Large intestine (tissue), 3 donors: Measurements from ENCODE around the gene BCL7A. TPM values are rescaled to one million over a fixed set of nuclear protein-coding genes. Genes with fewer than 3 reads are reported as not detected.

ENCODE experiments used
- DNase-seq, 2 donors: peaks; one replicate each; pipeline versions ENCODE4 v3.0.0 to v3.0.0-alpha.2; 2013
- H3K27ac ChIP-seq: one replicate; pipeline ENCODE4 v1.5.1; 2013; ENCODE audit warnings: low read length
- H3K27me3 ChIP-seq: 2 replicates; pipeline ENCODE4 v1.6.1; 2013; ENCODE audit warnings: low read length; ENCODE audit not compliant: control insufficient read depth, insufficient read depth
- H3K36me3 ChIP-seq: 2 replicates; pipeline ENCODE4 v1.6.1; 2013; ENCODE audit warnings: low read length; ENCODE audit not compliant: control insufficient read depth, insufficient read depth
- H3K4me1 ChIP-seq: one replicate; pipeline ENCODE4 v1.6.1; 2013; ENCODE audit warnings: low read length; ENCODE audit not compliant: control insufficient read depth, insufficient read depth
- H3K4me3 ChIP-seq: one replicate; pipeline ENCODE4 v1.5.1; 2013; ENCODE audit warnings: low read length
- H3K9me3 ChIP-seq: one replicate; pipeline ENCODE4 v1.6.1; 2013; ENCODE audit warnings: mild to moderate bottlenecking, low read depth, low read length, moderate library complexity; ENCODE audit not compliant: control insufficient read depth
- WGBS: methylation state at CpG from one replicate; pipeline ENCODE4 v1.1.5; 2013; ENCODE audit warnings: low lambda C conversion rate; ENCODE audit not compliant: insufficient coverage; 5-methylcytosine and 5-hydroxymethylcytosine counted together
- polyA plus RNA-seq: library from polyadenylated mRNA; unstranded; fragments of 120-200 nt; gene quantifications from one replicate; pipeline ENCODE4 v1.2.1, GENCODE V29; 2013

The BCL7A gene
- polyA plus RNA-seq, 1 donor, result 11.5 TPM

DNA sequence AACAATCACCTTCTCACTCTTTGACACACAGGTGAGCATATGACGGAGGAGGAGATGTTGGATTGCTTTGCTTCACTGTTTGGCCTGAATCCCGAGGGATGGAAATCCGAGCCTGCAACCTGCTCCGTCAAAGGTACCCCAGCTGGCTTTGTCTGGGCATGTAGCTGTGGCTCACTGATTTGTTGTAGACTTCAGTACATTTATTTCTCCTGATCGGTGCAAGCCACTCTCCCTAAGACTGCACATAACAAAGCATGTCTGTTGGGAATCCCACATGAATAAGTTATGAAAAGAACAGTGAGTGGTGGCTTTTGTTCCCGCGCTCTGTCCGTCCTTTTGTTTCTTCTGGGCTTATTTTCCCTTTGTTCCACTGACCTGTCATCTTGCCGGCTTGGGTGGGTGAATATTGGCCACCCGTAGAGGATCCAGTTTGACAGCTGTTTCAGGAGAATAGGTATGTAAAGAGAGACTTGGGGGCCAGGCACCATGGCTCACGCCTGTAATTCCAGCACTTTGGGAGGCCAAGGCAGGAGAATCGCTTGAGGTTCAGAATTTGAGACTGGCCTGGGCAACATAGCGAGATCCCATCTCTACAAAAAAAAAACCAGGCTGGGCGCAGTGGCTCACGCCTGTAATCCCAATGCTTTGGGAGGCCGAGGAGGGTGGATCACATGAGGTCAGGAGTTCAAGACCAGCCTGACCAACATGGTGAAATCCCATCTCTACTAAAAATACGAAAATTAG, 20.0 kb upstream of the BCL7A start:
- Histone ChIP-seq H3K4me3 (no peak overlapping the region), H3K4me1 (no peaks in the 10 kb centered on the region), H3K27me3 (no peaks in the 10 kb centered on the region), H3K9me3 (no peaks in the 10 kb centered on the region), H3K36me3 (no peaks in the 10 kb centered on the region), H3K27ac (no peak overlapping the region)
- 100% methylated on average over 2 of the region's 17 CpGs for WGBS
- DNase-seq, result no peak

GRCh38 chr12:122003651-122004611, 17.8 kb upstream of the BCL7A start:
- DNase-seq, result no peak
- no peaks in the 10 kb centered on the region for H3K4me1 ChIP-seq
- no peak overlapping the region for H3K4me3 ChIP-seq
- H3K27ac ChIP-seq, result no peak overlapping the region
- H3K36me3 ChIP-seq, result no peaks in the 10 kb centered on the region
- H3K9me3 ChIP-seq, result no peaks in the 10 kb centered on the region
- H3K27me3 ChIP-seq, result no peaks in the 10 kb centered on the region
- no CpG with 5 or more reads among the region's 28 CpGs for WGBS

- Histone ChIP-seq H3K4me1 (no peaks in the 10 kb centered on the region), H3K9me3 (no peaks in the 10 kb centered on the region), H3K27me3 (no peaks in the 10 kb centered on the region), H3K36me3 (no peaks in the 10 kb centered on the region), H3K27ac (no peak overlapping the region), H3K4me3 (no peak overlapping the region)
- no CpG with 5 or more reads among the region's 12 CpGs for WGBS
- no peak for DNase-seq
These were observed 17.0 kb upstream of the BCL7A start for GRCh38 chr12:122004633-122005071.

GRCh38 chr12:122005252-122005776, 16.4 kb upstream of the BCL7A start:
- no peaks in the 10 kb centered on the region for H3K36me3 ChIP-seq
- no CpG with 5 or more reads among the region's 11 CpGs for WGBS
- no peak overlapping the region for H3K4me3 ChIP-seq
- H3K4me1 ChIP-seq, result no peaks in the 10 kb centered on the region
- no peak for DNase-seq
- H3K27me3 ChIP-seq, result no peaks in the 10 kb centered on the region
- H3K9me3 ChIP-seq, result no peaks in the 10 kb centered on the region
- no peak overlapping the region for H3K27ac ChIP-seq

DNA sequence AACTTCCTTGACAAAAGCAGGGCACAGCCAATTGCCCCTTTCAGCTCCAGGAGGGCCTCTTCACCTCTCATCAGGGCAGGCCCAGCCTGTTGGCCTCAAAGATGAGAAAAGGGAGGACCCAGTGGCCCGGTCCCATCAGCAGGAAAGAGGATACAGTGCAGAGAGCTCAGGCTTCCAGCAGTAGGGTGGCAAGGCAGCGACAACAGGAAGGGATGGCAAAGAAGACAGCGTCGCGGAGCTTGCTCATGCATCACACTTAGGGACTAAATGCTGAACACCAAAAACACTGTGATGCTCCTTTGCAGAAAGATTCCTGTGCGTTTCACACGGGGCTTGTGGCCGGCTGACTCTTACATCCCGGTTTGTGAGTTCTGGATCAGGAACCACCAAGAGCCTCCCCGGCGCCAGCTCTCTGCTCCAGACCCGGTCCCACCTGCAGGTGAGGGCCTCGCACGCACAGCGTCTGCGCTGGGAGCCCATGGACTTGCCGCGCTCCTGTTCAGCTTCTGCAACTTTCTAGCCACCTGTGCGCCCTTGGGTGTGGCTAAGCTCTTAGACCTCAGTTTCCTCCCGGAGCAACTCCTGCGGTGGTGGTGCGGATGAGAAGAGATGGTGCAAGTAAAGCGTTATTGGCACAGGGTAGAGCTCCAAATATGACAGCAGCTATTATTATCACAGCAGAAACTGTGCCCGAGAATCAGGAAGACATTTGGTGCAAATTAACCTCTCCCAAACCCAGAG, 15.3 kb upstream of the BCL7A start:
- DNase-seq, result no peak
- Histone ChIP-seq H3K27ac (no peak overlapping the region), H3K9me3 (no peaks in the 10 kb centered on the region), H3K36me3 (no peaks in the 10 kb centered on the region), H3K4me1 (no peaks in the 10 kb centered on the region), H3K27me3 (no peaks in the 10 kb centered on the region), H3K4me3 (no peak overlapping the region)
- no CpG with 5 or more reads among the region's 24 CpGs for WGBS

GRCh38 chr12:122009741-122010140, 11.9 kb upstream of the BCL7A start:
- no peaks in the 10 kb centered on the region for H3K27me3 ChIP-seq
- no peak overlapping the region for H3K4me3 ChIP-seq
- DNase-seq, result no peak
- no peaks in the 10 kb centered on the region for H3K4me1 ChIP-seq
- H3K36me3 ChIP-seq, result no peaks in the 10 kb centered on the region
- 60% methylated on average over 2 of the region's 9 CpGs for WGBS
- H3K9me3 ChIP-seq, result no peaks in the 10 kb centered on the region
- H3K27ac ChIP-seq, result no peak overlapping the region

DNA sequence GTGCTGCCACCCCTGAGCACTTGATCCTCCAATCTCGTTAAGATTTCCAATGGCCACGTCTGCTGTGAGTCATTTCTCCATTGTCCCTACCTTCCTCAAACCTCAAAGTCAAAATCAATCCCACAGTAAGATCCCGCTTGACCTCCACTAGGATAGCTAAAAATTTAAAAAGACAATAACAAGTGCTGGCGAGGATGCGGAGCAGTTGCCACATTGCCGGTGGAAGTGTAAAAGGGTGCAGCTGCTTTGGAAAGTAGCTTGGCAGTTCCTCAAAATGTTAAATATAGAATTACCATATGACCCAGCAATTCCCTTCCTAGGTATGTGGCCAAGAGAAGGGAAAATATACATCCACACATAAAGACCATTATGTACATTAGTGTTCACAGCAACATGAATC, 9.5 kb upstream of the BCL7A start:
- no peaks in the 10 kb centered on the region for H3K4me1 ChIP-seq
- no peaks in the 10 kb centered on the region for H3K36me3 ChIP-seq
- H3K9me3 ChIP-seq, result no peaks in the 10 kb centered on the region
- WGBS, result no CpG with 5 or more reads among the region's 6 CpGs
- DNase-seq, result no peak
- H3K27ac ChIP-seq, result no peak overlapping the region
- no peaks in the 10 kb centered on the region for H3K27me3 ChIP-seq
- H3K4me3 ChIP-seq, result no peak overlapping the region

- Histone ChIP-seq H3K9me3 (no peaks in the 10 kb centered on the region), H3K4me3 (no peak overlapping the region), H3K27ac (no peak overlapping the region), H3K36me3 (no peaks in the 10 kb centered on the region), H3K4me1 (no peaks in the 10 kb centered on the region), H3K27me3 (no peaks in the 10 kb centered on the region)
- no peak for DNase-seq
- WGBS, result 100% methylated on average over 1 of the region's 4 CpGs
These were observed 8.5 kb upstream of the BCL7A start for GRCh38 chr12:122013136-122013535.

GRCh38 chr12:122013791-122014590, 7.7 kb upstream of the BCL7A start:
- H3K4me1 ChIP-seq, result no peaks in the 10 kb centered on the region
- H3K4me3 ChIP-seq, result no peak overlapping the region
- no peak overlapping the region for H3K27ac ChIP-seq
- peaks cover 3% of the 10 kb centered on the region for H3K9me3 ChIP-seq
- WGBS, result 75% methylated on average over 5 of the region's 19 CpGs
- H3K27me3 ChIP-seq, result no peaks in the 10 kb centered on the region
- DNase-seq, result no peak
- H3K36me3 ChIP-seq, result no peaks in the 10 kb centered on the region
